ENCODE data around the gene BCAM.
"Not testable (repeated sequence)": the region's sequence is repeated elsewhere in the genome, so short reads cannot be mapped to it uniquely, and the experiment has no call there.

Gene BCAM

GRCh38 chr19:44819246-44819832 lies 10.4 kb downstream of the BCAM start:
- no peak for DNase-seq

- DNase-seq = no peak
These were observed 12.0 kb downstream of the BCAM start for GRCh38 chr19:44820648-44821609.

GRCh38 chr19:44822177-44822576 lies 13.3 kb downstream of the BCAM start:
- no peak for DNase-seq

GRCh38 chr19:44822670-44823372 lies 13.9 kb downstream of the BCAM start:
- no peak for DNase-seq

- DNase-seq = no peak
These were observed 14.4 kb downstream of the BCAM start for GRCh38 chr19:44823373-44823698.

DNA sequence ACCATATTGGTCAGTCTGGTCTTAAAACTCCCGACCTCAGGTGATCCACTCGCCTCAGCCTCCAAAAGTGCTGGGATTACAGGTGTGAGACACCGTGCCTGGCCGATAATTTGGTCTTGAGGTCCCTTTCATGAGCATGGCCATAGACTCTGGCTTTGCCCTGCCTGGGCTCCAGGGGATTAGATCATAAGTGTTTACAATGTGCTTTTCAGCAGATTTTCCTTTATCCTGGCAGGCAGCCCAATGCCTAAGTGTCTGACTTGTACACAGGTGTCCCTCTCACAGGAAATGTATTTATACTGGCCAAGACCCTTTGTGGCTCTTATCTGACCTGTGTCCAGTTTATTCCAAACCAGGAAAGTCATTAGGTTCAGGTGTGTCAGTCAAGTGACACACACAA lies 15.9 kb downstream of the BCAM start:
- no peak for DNase-seq

- not testable (repeated sequence) for DNase-seq
These were observed 24.0 kb downstream of the BCAM start for GRCh38 chr19:44832875-44833274.

- not testable (repeated sequence) for DNase-seq
These were observed 25.5 kb downstream of the BCAM start for GRCh38 chr19:44834399-44834798.

GRCh38 chr19:44839276-44839675 lies 30.4 kb downstream of the BCAM start:
- DNase-seq = no peak

DNA sequence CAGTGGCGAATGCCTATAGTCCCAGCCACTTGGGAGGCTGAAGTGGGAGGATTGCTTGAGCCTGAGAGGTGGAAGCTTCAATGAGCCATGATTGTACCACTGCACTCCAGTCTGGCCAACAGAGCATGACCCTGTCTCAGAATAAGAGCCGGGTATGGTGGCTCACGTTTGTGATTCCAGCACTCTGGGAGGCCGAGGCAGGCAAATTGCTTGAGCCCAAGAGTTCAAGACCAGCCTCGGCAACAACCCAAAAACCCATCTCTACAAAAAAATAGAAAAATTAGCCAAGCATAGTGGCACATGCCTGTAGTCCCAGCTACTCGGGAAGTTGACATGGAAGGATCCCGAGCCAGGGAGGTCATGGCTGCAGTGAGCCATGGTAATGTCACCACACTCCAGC lies 31.9 kb downstream of the BCAM start:
- DNase-seq = no peak

GRCh38 chr19:44841231-44841630 lies 32.3 kb downstream of the BCAM start:
- no peak for DNase-seq

- no peak for DNase-seq
These were observed 36.3 kb downstream of the BCAM start for GRCh38 chr19:44845286-44845611.

DNA sequence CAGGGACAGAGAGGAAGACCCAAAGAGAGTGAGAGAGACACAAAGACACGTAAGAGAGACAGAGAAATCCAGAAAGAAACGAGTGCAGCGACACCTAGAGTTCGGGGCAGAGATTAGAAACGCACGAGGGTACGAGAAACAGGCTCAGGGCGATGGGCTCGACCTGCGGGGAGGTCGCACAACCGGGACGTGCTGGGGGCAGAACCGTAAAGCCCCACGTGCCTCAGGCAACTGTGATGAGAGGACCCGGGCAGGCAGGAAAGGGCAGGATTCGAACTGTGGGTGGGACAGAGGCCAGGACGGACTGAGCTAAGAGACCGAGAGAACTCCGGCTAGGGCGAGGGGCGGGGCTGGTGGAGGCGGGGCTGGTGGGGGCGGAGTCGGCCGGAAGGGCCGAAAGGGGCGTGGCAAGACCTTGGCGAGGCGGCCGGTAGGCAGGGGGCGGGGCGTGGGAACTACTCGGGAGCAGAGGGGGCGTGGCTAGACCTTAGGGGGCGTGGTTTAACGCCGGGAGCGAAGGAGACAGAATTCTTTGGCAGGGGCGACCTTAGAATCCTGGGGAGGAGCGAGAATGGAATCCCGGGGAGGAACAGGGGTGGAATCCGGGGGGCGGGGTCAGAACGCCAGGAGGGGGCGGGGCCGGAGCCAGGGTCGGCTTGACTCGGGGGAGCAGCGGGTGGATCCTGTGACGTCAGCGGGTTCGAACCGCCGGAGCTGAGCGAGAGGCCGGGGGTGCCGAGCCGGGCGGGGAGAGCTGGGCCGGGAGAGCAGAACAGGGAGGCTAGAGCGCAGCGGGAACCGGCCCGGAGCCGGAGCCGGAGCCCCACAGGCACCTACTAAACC lies 36.9 kb downstream of the BCAM start, which contains the start of gene NECTIN2:
Gene NECTIN2 (plus strand): TSS at position 686 of the 843 bp plus-strand sequence. CDS start 229 bp downstream, outside the sequence.
- peak; percentile 38 for DNase-seq

- DNase-seq = no peak
These were observed 37.7 kb downstream of the BCAM start for GRCh38 chr19:44846455-44847143.

- no peak for DNase-seq
These were observed 38.5 kb downstream of the BCAM start for GRCh38 chr19:44847144-44848035.

GRCh38 chr19:44848036-44848811 lies 39.3 kb downstream of the BCAM start:
- DNase-seq = no peak

DNA sequence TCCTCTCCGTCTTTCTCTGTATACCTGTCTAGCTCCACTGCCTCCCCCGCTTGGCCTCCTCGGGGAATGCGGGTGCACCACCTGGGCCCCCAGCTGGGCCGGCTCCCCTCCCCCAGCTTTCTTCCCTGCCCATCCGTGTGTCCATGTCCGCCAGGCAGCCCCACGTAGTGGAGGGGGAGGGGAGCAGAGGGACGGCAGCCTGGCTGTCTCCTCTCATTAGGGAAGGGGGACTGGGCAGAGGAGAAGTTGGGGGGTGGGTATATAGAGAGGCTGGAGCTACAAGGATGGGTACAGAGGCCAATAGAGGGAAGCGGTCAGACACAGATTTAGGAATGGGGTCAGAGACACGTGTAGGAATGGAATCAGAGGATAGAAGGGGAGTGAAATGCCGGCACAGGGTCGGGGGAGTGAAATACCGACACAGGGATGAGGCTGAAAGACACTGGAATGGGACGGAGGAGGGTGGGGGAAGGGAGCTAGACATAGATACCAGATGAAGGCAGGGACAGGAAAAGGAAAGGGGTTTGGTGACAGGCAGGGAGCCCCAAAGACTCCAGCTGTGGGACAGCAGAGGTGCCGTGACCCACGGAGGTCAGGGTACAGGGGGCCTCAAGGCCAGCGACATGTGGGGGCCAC lies 40.0 kb downstream of the BCAM start:
- no peak for DNase-seq

DNA sequence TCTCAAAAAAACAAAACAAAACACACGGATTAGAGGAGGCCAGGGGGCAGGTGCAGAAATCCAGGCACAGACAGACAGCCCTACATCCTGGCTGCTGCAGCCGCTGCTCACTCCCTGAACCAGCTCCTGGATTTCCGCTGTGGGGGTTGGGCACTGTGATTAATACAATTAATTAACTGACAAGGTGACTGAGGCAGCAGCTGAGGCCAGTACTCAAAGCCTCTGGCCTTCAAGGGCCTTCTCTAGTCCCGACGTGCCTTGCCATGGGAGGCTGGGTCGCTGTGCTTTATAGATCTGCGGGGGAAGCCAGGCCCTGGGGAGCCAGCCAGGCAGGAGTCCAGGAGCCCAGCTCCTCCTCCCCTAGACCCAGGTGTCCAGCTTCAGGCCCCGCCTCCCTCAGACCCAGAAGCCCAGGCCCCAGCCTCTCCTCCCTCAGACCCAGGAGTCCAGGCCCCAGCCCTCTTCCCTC lies 41.8 kb downstream of the BCAM start:
- DNase-seq = no peak

GRCh38 chr19:44851427-44851826 lies 42.5 kb downstream of the BCAM start:
- no peak for DNase-seq

DNA sequence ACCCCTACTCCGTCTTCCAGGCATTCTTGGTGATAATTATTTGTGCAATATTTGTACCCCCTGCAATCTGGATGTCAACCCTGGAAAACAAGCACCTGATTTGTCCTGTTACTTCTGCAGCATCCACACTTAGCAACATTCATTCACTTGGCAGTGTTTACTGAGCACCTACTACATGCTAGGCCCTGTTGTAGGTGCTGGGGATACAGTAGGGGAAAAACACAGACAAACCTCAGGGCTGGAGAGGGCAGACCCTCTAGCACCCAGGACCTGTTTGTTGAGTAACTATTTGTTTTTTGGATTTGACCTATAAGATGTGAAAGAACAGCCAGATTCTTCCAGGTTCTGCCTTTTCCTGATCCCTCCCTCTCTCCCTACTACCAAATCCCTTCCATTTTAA lies 46.7 kb downstream of the BCAM start:
- DNase-seq = no peak
